NCI-H1930 (cell line): ENCODE results near the gene OR4A5.
"Not testable (repeated sequence)": the region's sequence is repeated elsewhere in the genome, so short reads cannot be mapped to it uniquely, and the experiment has no call there.

Source experiments
- DNase-seq, 2 experiments: peaks; one replicate each; lab custom pipeline; 2025; lab: John Stamatoyannopoulos, UW

The OR4A5 gene, protein sequence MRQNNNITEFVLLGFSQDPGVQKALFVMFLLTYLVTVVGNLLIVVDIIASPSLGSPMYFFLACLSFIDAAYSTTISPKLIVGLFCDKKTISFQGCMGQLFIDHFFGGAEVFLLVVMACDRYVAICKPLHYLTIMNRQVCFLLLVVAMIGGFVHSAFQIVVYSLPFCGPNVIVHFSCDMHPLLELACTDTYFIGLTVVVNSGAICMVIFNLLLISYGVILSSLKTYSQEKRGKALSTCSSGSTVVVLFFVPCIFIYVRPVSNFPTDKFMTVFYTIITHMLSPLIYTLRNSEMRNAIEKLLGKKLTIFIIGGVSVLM

DNA sequence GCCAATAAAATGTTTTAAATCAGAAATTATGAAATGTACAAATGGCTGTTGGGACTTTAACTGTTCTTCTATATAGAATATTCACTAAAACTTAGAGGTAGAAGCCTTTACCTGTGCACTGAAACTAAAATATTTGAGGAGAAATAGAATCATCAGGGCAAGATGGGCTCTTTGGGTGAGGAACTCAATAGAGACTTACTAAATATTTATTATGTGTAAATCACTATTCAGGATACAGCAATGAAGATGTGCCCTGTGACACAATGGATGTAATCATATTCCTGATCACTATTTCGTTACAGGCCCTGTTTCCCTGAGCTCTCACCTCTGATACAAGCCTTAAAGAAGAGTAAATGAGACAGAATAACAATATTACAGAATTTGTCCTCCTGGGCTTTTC is at the start of gene OR4A5:
Gene OR4A5, plus strand, starts transcription at position 301 of the 400 bp plus-strand sequence. Its CDS starts 53 bp downstream, at position 354.
- not testable (repeated sequence) for DNase-seq

DNA sequence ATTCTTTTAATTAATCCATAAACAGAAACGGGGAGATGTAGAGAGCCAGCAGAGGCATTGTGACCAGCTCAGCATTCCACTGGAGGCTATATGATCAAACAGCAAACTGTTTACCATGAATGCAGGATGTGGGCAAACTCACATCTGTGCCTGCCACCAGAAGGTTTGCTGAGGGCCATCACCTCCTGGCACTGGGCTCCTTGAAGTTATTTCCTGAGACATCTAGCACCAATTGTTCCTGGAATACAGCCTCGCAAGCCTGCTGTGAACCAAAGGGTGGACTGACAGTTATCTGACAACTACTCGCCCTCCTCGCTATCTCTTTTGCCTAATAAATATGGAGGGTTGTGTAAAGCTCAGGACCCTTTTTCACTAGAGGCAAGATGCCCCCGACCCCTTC is 13.5 kb downstream of the OR4A5 start:
- DNase-seq: not testable (repeated sequence)
